Loucy (cell line): Measurements from ENCODE around the gene TOX2.

Experiments used
- H2AFZ ChIP-seq: fragments of 200-600 bp; sonication (generic); 2 replicates; pipeline ENCODE4 v1.6.0; 2016; ENCODE audit warnings: antibody characterized with exemption, mild to moderate bottlenecking, low read length, moderate library complexity
- H3F3A ChIP-seq: fragments of 200-600 bp; 2 replicates; pipeline ENCODE4 v1.6.0; 2016; ENCODE audit warnings: antibody characterized with exemption, low read depth, mild to moderate bottlenecking
- H3K27me3 ChIP-seq: fragments of 200-600 bp; sonication (generic); 2 replicates; pipeline ENCODE4 v1.6.1; 2014; ENCODE audit warnings: low read length, mild to moderate bottlenecking; ENCODE audit not compliant: insufficient read depth, poor library complexity, severe bottlenecking
- H3K36me3 ChIP-seq: fragments of 200-600 bp; sonication (generic); 2 replicates; pipeline ENCODE4 v1.6.1; 2016; ENCODE audit warnings: low read length; ENCODE audit not compliant: insufficient read depth
- H3K4me1 ChIP-seq: fragments of 200-600 bp; sonication (generic); 2 replicates; pipeline ENCODE4 v1.5.1; 2014; ENCODE audit warnings: low read length, mild to moderate bottlenecking; ENCODE audit not compliant: insufficient read depth, poor library complexity, severe bottlenecking
- H3K4me2 ChIP-seq: fragments of 200-600 bp; sonication (generic); 2 replicates; pipeline ENCODE4 v1.6.0; 2014; ENCODE audit warnings: antibody characterized with exemption, low read length, low read depth, mild to moderate bottlenecking; ENCODE audit not compliant: poor library complexity, severe bottlenecking
- H3K4me3 ChIP-seq: fragments of 200-600 bp; sonication (generic); 2 replicates; pipeline ENCODE4 v1.5.1; 2014; ENCODE audit warnings: low read length, mild to moderate bottlenecking, mixed read lengths; ENCODE audit not compliant: poor library complexity, severe bottlenecking
- H3K79me2 ChIP-seq: fragments of 200-600 bp; sonication (generic); 2 replicates; pipeline ENCODE4 v1.6.1; 2014; ENCODE audit warnings: low read length; ENCODE audit not compliant: insufficient read depth
- H3K9ac ChIP-seq: fragments of 200-600 bp; sonication (generic); 2 replicates; pipeline ENCODE4 v1.6.0; 2014; ENCODE audit warnings: mild to moderate bottlenecking, low read depth, low read length, moderate library complexity; ENCODE audit not compliant: poor library complexity, severe bottlenecking
- H3K9me2 ChIP-seq: fragments of 200-600 bp; sonication (generic); replicated peaks from 2 replicates; pipeline ENCODE4 v1.6.1; 2016; ENCODE audit warnings: low read depth, low read length, mixed read lengths
- H3K9me3 ChIP-seq: fragments of 200-600 bp; sonication (generic); 2 replicates; pipeline ENCODE4 v1.6.1; 2014; ENCODE audit warnings: mild to moderate bottlenecking, antibody characterized with exemption, low read length, low read depth; ENCODE audit not compliant: insufficient read depth
- H4K20me1 ChIP-seq: fragments of 200-600 bp; sonication (generic); 2 replicates; pipeline ENCODE4 v1.6.0; 2014; ENCODE audit warnings: antibody characterized with exemption, low read length, mild to moderate bottlenecking; ENCODE audit not compliant: insufficient read depth, poor library complexity, severe bottlenecking
- CTCF ChIP-seq: fragments of 200-600 bp; sonication (generic); conservative IDR thresholded peaks from 2 replicates; pipeline ENCODE4 v1.5.1; 2014; ENCODE audit warnings: mild to moderate bottlenecking, antibody characterized with exemption, low read length
- EZH2phosphoT487 ChIP-seq: fragments of 200-600 bp; IDR thresholded peaks from 2 replicates; pipeline ENCODE4 v1.6.1; 2018; ENCODE audit warnings: antibody characterized with exemption, mild to moderate bottlenecking, moderate library complexity, borderline replicate concordance

Gene TOX2

DNA sequence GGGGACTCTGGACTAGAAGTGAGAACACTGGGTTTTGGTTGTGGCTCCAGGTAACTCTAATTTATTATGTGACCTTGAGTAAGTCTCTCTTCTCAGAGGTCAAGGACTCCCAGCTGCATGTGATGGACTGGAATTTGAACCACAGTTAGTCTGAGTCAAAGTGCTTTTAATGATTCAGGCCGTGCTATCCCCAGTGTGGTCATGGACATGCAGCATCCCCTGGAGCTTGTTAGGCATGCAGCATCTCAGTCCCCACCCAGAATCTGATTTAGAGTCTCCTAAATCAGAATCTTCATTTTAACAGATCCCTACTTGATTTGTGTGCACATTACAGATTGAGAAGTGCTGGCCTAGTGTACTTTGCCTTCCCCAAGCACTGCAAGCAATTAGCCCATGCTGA lies 74.2 kb downstream of the TOX2 start:
- H3K27me3 ChIP-seq: no peaks in the 10 kb centered on the region
- no peak overlapping the region for H3K9ac ChIP-seq
- no peaks in the 10 kb centered on the region for H3K79me2 ChIP-seq
- H3K4me1 ChIP-seq: peaks cover 15% of the 10 kb centered on the region
- H4K20me1 ChIP-seq: no peaks in the 10 kb centered on the region
- H3K4me2 ChIP-seq: no peak overlapping the region
- H3K4me3 ChIP-seq: no peak overlapping the region
- H3F3A ChIP-seq: no peaks in the 10 kb centered on the region
- no peak overlapping the region for H2AFZ ChIP-seq
- TF ChIP-seq EZH2phosphoT487 (no peak), CTCF (no peak)
- no peaks in the 10 kb centered on the region for H3K9me2 ChIP-seq
- no peaks in the 10 kb centered on the region for H3K36me3 ChIP-seq
- H3K9me3 ChIP-seq: no peaks in the 10 kb centered on the region

- H3K79me2 ChIP-seq: no peaks in the 10 kb centered on the region
- peaks cover 5% of the 10 kb centered on the region for H3K4me1 ChIP-seq
- TF ChIP-seq EZH2phosphoT487: no peak
- no peak for TF ChIP-seq CTCF
- no peak overlapping the region for H3K9ac ChIP-seq
- H3K4me2 ChIP-seq: no peak overlapping the region
- no peaks in the 10 kb centered on the region for H3F3A ChIP-seq
- H3K27me3 ChIP-seq: no peaks in the 10 kb centered on the region
- H2AFZ ChIP-seq: no peak overlapping the region
- H3K36me3 ChIP-seq: no peaks in the 10 kb centered on the region
- H3K4me3 ChIP-seq: no peak overlapping the region
- no peaks in the 10 kb centered on the region for H4K20me1 ChIP-seq
- no peaks in the 10 kb centered on the region for H3K9me3 ChIP-seq
- H3K9me2 ChIP-seq: no peaks in the 10 kb centered on the region
Measured at GRCh38 chr20:43991261-43991660, 76.6 kb downstream of the TOX2 start.

DNA sequence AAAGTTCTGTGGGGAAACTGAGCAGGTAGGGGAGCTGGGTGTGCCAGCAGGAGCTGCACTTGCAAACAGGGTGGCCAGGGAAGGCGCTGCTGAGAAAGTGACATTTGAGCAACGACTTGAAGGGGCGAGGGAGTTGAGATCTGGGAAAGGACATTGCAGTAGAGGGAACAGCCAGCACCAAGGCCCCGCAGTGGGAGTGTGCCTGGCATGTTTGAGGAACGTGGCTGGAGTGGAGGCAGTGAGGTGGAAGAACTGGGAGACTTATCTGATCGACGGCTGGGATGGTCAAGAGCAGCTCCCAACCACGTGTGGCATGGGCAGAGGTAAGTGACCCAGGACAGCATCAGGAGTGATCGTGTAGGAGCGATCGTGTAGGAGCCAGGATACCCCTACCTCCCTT lies 77.3 kb downstream of the TOX2 start:
- no peaks in the 10 kb centered on the region for H3K79me2 ChIP-seq
- no peaks in the 10 kb centered on the region for H3K36me3 ChIP-seq
- H3K9me2 ChIP-seq: no peaks in the 10 kb centered on the region
- TF ChIP-seq EZH2phosphoT487: no peak
- no peak for TF ChIP-seq CTCF
- H3F3A ChIP-seq: no peaks in the 10 kb centered on the region
- no peak overlapping the region for H3K4me3 ChIP-seq
- no peak overlapping the region for H2AFZ ChIP-seq
- H4K20me1 ChIP-seq: no peaks in the 10 kb centered on the region
- peaks cover 5% of the 10 kb centered on the region for H3K4me1 ChIP-seq
- no peak overlapping the region for H3K4me2 ChIP-seq
- no peaks in the 10 kb centered on the region for H3K27me3 ChIP-seq
- no peak overlapping the region for H3K9ac ChIP-seq
- H3K9me3 ChIP-seq: no peaks in the 10 kb centered on the region
